Stimulated activated CD4-positive, alpha-beta T cell treated with anti-CD3 and anti-CD28 coated beads, Interleukin-15, amount 100 ng/mL, for 1 hour (primary cell): ENCODE data around the gene PIBF1.

Experiments
- DNase-seq, 2 donors: peaks; one replicate each; pipeline ENCODE4 v3.0.0-alpha.2; 2020; ENCODE audit warnings: low read depth in 1 of 2, low spot score in 1 of 2

Gene PIBF1

DNA sequence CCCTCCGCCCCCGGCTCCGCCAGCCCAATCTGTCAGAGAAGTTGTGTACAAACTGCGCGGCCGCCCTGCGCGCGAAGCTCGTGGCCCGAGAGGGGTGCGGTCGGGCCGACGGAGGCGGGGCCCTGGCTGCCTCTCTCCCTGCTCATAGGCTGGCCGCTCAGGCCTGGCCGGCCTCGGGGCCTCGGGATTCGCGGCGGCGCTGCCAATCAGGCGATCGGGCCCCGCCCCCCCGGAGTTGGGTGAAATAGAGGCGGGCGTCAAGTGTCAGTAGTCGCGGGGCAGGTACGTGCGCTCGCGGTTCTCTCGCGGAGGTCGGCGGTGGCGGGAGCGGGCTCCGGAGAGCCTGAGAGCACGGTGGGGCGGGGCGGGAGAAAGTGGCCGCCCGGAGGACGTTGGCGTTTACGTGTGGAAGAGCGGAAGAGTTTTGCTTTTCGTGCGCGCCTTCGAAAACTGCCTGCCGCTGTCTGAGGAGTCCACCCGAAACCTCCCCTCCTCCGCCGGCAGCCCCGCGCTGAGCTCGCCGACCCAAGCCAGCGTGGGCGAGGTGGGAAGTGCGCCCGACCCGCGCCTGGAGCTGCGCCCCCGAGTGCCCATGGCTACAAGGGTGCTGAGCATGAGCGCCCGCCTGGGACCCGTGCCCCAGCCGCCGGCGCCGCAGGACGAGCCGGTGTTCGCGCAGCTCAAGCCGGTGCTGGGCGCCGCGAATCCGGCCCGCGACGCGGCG lies 277.0 kb downstream of the PIBF1 start, which contains the start of gene KLF5:
Gene KLF5, plus strand, starts transcription at position 270 of the 724 bp plus-strand sequence. Its CDS starts 323 bp downstream, at position 593.
- peak; percentile 91 to 95 for DNase-seq

DNA sequence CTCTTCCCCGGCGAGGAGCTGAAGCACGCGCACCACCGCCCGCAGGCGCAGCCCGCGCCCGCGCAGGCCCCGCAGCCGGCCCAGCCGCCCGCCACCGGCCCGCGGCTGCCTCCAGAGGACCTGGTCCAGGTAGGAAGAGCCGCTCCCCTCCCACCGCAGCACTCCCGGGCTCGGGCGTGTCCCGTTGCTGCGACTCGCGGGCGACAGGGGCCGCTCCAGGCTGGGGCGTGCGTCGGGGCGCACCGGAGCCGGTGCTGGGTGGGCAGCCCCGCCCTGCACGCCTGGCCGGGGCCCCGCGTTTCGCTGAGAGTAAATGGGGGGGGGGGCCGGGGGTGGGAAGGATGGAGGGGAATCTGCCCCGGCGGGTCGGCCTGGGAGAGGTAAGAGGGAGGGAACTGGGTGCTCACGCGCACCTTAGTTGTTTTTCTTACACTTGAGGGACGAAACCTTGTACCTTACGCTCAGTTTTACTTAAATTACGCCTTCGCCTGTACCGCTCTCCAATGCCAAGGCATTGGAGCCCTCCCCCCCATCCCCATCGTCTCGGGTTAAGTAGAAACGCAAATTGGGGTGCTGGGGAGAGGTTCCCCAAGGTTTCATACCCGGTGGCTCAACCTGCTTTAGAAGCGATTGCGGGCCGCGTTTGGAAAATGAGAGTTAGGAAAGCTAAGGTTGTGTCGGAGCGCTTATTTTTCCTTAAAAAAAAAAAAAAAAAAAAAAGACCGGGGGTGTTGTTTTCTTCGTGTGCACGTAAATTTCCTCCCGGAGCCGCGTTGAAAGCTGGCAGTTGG lies 277.7 kb downstream of the PIBF1 start:
- DNase-seq: peak; percentile 12 to 34

DNA sequence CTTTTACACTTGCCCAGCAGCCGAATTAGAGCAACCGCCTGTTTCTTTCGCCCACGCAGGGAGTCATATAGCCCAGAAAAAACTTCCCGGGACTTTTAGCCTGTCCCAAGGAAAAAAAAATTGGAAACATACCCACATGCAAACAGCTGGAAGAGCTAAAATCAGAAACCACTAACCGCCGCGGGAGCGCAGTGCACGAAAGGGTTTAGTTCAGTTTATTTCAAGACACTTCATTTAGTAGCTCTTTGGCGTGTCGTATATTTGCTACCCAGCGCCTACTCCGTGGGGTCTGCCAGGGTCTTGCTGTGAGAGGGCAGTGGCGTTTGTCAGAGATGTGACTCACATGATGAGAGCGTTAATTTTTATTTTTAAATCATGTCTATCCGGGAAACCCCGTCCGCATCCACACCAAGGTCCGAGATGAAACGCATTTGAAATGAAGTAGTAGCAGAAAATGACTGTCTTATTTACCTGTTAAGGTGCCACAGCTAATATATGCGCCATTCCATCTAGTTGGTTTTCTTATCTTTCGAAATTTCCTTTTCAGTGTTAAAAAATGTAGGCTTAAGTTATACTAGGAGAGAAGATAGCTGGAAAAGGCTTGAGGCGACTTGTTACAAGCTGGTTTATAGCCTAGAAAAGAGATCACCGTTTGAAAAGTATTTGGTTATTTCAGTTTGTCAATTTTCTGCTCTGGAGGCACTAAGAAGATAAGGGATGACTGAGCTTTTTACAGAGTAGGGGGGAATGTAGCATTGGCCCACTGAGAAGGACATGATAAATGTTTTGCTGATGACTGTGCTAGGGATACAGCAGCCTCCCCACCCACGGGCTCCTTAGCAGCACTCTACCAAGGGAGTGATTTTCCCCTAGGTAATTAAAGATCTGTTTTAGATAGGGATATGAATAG lies 278.6 kb downstream of the PIBF1 start:
- DNase-seq: no peak

DNA sequence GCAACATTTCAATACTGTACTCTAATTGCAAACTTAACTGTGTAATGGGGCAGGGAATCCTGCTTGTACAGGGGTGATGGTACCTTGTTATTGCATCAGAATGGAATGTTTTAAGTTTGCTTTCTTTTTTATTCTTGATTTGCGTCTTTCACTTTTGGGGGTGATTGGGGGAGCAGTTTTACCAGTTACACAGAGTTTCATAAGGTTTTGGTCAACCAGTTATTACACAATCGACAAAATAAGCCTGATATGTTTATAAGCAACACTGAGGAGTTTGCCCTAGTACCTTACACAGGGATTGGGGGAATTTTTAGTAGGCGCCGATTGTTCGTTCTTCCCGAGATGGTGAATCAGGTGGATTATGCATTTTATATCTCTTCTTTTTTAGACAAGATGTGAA lies 279.5 kb downstream of the PIBF1 start:
- no peak for DNase-seq

DNA sequence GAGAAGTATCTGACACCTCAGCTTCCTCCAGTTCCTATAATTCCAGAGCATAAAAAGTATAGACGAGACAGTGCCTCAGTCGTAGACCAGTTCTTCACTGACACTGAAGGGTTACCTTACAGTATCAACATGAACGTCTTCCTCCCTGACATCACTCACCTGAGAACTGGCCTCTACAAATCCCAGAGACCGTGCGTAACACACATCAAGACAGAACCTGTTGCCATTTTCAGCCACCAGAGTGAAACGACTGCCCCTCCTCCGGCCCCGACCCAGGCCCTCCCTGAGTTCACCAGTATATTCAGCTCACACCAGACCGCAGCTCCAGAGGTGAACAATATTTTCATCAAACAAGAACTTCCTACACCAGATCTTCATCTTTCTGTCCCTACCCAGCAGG lies 279.9 kb downstream of the PIBF1 start:
- DNase-seq: no peak

DNA sequence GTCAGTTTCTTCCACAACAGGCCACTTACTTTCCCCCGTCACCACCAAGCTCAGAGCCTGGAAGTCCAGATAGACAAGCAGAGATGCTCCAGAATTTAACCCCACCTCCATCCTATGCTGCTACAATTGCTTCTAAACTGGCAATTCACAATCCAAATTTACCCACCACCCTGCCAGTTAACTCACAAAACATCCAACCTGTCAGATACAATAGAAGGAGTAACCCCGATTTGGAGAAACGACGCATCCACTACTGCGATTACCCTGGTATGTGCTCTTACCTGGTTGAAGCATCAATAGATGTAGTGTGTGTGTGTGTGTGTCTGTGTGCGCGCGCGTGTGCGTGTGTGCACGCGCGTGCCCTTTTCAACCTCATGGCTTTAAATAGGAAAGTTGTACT lies 280.5 kb downstream of the PIBF1 start:
- no peak for DNase-seq

DNA sequence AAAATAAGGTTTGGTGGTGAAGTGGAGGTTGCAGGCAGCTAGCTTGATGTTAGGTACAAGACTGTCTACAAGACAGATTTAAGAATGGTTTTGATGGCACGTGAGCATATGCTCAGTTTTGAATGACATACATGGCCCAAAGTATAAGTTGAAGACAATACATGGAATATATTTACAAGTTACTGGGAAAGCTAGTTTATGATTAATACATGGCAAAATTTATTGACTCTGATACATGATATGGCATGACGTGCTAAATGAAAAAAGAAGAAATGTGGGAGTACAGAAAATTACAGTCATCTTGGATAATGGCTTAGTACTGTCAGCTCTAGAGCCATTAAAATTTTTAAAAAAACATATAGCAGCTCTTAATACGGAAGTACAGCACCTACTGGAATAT lies 281.2 kb downstream of the PIBF1 start:
- DNase-seq: no peak

DNA sequence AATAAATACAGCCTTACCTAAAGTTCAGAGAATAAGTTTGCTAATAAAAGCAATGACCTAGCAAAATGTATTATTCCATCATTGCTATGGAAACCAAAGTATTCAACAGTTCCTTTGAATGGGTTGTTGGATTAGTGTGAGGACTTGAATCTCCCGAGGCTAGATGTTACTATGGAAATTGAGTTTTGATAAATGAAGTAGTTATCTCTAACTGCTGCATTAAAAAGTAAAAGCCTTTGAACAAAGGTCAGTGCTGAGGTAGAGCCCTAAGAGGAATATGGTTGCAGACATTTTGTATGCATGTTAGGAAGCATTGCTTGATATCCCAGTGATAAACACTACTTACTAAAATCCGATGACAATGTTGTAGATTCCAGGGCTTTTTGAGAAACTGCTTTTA lies 283.1 kb downstream of the PIBF1 start:
- DNase-seq: no peak

DNA sequence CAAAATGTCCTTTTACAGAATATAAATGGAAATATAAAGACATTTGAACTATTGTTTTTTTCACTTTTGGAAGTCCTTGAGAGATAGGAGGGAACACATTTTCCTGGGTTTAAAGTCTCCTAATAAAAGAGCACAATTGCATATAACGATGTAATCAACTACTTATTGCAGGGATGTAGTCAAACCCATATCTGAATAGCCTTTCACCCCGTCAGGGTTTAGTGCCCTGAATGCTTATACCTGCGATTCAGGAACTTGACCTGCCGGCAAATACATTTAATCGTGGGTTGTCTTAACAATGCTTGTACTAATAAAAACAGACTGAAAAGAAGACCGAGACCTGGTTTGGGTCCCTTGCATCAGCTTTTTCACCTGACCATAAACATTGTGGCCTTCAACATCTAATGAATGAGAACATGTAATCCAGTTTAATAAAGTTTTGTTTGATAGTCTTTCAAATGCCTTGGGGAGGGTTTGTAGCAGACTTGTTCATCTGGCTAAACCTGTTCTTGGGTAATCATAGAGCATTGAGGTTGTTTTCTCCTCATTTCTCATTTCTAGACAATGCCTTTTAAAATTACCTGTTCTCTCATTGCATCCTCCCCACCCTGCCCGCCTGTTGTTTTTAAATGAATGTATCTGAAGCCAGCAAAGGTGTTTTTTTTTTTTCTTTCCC lies 283.9 kb downstream of the PIBF1 start:
- no peak for DNase-seq
